ENCODE results near the gene NQO2.
"Not testable (repeated sequence)": the region's sequence is repeated elsewhere in the genome, so short reads cannot be mapped to it uniquely, and the experiment has no call there.

The NQO2 gene

DNA sequence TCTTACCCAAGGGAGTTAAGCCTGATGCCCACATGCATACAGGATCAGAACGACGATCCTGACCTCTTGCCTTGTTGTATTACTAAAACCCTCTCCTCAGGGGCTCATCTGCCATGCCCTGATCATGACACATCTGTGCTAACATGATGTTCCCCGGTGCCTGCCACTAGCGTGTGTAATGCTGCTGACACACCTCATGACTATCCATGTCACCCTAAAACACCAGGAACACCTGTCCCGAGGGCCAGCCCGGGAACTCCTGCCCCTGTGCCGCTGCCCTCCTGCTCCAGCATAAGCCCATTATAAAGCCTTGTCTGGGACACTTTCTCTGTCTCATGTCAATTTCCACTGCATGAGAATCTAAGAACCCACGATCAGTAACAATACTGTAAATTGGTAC, 35.9 kb upstream of the NQO2 start:
- Mint-ChIP-seq H3K4me1 (peaks cover 21% of the 10 kb centered on the region), H3K9me3 (no peaks in the 10 kb centered on the region), H3K36me3 (no peaks in the 10 kb centered on the region), H3K27ac (no peak overlapping the region), H3K4me3 (no peak overlapping the region)
- DNase-seq (ENCODE audit: low spot score in 2 of 2) (no peak), ATAC-seq (no peak)

DNA sequence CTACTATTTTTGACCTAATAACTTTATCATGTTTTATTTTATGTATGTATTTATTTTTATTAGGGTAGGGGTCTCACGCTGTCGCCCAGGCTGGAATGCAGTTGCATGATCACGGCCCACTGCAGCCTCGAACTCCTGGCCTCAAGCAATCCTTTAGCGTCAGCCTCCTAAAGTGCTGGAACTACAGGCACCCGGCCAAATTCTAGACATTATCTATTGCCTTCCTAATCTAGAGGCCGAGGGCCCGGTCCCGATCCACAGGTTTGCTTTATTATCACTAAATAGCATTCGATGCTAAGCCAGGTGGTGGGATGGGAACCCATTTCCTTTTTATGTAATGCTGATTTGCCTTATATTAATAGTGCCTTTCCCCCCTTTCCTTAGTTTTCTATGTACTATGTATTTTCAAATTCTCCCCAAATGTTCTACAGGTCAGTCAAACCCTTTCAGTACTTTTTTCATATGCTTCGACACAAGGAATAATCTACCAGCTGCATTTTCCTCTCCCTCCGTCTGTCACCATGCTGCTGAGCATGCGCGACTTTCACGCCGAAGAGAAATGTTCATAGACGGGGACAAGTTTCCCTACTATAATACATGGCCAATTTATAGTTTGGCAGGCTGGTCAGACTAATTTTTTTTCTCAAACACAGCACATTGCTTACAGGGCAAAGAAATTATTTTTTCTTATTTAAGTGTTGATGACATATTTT, 34.7 kb upstream of the NQO2 start:
- Mint-ChIP-seq H3K9me3 (no peaks in the 10 kb centered on the region), H3K4me3 (no peak overlapping the region), H3K36me3 (peaks cover under 1% of the 10 kb centered on the region), H3K27ac (no peak overlapping the region), H3K4me1 (peaks cover 24% of the 10 kb centered on the region)
- DNase-seq (ENCODE audit: low spot score in 2 of 2) (no peak), ATAC-seq (no peak)

DNA sequence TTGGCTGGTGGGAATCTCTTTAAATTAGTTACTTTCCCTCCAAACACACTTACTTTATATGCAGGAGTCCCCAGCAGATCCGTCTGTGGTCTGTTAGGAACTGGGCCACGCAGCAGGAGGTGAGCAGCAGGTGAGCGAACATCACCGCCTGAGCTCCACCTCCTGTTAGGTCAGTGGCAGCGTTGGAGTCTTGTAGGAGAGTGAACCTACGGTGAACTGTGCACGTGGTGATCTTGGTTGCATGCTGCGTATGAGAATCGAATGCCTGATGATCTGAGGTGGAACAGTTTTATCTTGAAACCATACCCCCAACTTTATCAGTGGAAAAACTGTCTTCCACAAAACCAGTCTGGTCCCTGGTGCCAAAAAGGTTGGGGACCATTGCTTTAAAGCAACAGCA, 33.3 kb upstream of the NQO2 start:
- DNase-seq (ENCODE audit: low spot score in 2 of 2) (no peak), ATAC-seq (no peak)
- Mint-ChIP-seq H3K27ac (no peak overlapping the region), H3K4me1 (peaks cover 29% of the 10 kb centered on the region), H3K4me3 (no peak overlapping the region), H3K36me3 (peaks cover 10% of the 10 kb centered on the region), H3K9me3 (no peaks in the 10 kb centered on the region)

DNA sequence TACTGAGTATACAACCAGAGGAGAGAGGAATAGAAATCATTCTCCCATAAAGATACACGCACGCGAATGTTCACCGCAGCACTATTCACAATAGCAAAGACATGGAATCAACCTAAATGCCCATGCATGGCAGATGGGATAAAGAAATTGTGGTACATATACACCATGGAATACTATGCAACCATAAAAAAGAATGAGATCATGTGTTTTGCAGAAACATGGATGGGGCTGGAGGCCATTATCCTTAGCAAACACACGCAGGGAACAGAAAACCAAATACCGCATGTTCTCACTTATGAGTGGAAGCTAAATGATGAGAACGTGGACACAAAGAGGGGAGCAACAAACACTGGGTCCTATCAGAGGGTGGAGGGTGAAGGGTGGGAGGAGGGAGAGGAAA, 31.8 kb upstream of the NQO2 start:
- DNase-seq (ENCODE audit: low spot score in 2 of 2) (no peak), ATAC-seq (no peak)
- Mint-ChIP-seq H3K36me3 (peaks cover 15% of the 10 kb centered on the region), H3K27ac (no peak overlapping the region), H3K9me3 (no peaks in the 10 kb centered on the region), H3K4me3 (no peak overlapping the region), H3K4me1 (peaks cover 30% of the 10 kb centered on the region)

DNA sequence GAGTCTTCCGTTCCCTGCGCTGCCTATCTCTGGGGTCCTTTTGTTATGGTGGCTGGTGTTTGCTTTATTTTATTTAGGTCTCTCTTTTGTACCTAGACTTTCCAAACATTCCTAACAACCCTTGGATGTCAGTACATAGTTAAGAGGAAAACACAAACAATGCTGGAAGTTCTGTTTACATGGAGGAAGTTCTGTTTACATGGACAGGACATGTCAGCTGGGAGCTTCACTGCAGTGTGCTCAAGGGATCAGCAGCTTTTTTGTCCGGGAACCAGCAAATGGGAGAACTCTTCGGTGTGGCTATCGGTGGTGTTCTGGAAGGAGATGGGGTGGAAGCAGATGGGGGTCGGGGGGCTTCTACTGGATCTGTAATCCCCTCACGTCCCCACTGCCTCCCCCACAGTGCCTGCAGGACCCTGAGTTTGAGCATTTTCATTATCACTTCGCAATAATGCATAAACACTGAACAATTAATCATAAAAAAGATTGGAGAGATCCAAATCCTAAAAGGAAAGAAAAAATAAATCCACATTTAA, 31.0 kb upstream of the NQO2 start:
- Mint-ChIP-seq H3K9me3 (no peaks in the 10 kb centered on the region), H3K36me3 (peaks cover 15% of the 10 kb centered on the region), H3K4me1 (peaks cover 30% of the 10 kb centered on the region), H3K4me3 (no peak overlapping the region), H3K27ac (no peak overlapping the region)
- no peak for DNase-seq (ENCODE audit: low spot score in 2 of 2)
- no peak for ATAC-seq

DNA sequence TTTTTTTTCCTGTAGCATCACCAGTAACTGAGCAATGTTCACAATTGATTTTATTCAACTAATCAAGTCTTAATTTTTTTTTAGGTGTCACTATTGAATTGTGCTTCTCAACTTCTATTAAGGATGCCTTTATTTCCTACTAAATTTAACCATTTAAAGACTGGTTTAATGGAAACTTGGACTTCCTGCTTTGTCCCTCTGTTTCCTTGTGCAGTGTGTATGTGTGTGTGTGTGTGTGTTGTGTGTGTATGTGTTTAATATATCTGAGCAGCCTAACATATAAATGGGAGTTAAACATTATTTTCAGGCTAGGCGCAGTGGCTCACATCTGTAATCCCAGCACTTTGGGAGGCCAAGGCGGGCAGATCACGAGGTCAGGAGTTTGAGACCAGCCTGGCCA, 30.1 kb upstream of the NQO2 start:
- H3K4me3 Mint-ChIP-seq = peak overlapping the region; percentile 77
- DNase-seq (ENCODE audit: low spot score in 2 of 2) (no peak), ATAC-seq (no peak)
- H3K27ac Mint-ChIP-seq = no peak overlapping the region
- H3K9me3 Mint-ChIP-seq = no peaks in the 10 kb centered on the region
- peaks cover 15% of the 10 kb centered on the region for H3K36me3 Mint-ChIP-seq
- peaks cover 34% of the 10 kb centered on the region for H3K4me1 Mint-ChIP-seq

DNA sequence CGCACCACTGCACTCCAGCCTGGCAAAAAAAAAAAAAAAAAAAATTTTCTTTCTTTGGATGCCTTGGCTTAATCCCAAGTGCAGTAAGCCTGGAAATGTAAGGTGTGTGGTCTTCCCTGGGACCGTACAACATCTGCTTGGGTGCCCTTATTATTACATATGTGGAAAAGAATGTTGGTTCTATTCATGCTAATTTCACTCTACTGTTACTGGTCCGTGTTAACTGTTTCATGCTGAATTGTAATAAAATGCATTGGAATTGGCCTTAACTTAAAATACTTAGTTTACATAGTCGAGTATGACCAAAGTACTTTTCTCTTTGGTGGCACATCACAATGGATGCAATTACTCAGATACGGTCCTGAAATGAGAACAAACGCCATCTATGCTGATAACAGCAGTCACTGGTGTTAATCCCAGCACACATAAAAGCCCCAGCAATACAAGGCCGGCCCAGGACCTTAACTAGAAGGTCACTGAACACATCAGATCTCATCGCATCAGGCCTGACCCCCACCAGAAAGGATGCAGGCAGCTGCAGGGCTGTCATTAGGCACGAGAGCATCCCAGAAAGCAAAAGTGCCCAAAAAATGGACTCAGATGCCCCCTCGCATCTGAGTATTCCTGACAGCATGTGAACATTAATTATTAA, 29.5 kb upstream of the NQO2 start:
- DNase-seq (ENCODE audit: low spot score in 2 of 2) (no peak), ATAC-seq (peak; percentile 38)
- peak overlapping the region; percentile 91 for H3K27ac Mint-ChIP-seq
- H3K4me1 Mint-ChIP-seq = peaks cover 36% of the 10 kb centered on the region
- peak overlapping the region; percentile 77 for H3K4me3 Mint-ChIP-seq
- peaks cover 15% of the 10 kb centered on the region for H3K36me3 Mint-ChIP-seq
- H3K9me3 Mint-ChIP-seq = no peaks in the 10 kb centered on the region

DNA sequence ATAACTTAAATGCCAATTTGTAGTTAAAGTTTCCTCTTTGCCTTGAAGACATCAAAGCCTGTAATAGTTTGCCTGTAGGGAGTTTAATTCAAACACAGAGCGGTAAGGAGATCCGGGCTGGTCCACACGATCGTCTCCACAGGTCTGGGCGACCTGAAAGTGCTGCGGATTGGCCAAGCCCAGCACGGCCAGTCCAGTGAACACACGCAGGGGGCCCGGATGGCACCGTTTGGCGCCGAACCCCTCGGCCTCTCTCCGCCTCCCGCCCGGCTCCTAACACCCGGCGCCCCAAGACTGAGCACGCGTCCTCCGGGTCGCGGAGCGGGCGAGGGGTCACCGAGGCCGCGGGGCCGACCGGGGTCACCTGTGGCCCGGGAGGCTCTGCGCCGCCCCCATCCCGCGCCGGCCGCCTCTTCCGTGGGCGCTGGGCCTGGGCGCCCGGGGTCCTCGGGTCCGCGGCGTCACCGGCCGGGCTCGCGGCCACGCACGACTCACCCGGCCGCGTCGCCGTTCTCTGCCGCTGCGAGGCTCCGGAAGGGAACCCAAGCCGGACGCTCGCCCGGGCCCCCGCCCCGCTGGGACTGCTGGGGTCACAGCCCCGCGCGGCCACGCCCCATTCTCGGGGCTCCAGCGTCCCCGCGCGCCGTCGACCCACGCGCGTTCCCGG, 28.8 kb upstream of the NQO2 start:
- Mint-ChIP-seq H3K36me3 (peaks cover 15% of the 10 kb centered on the region), H3K4me3 (peak overlapping the region; percentile 77)
- ATAC-seq = peak; percentile 84

DNA sequence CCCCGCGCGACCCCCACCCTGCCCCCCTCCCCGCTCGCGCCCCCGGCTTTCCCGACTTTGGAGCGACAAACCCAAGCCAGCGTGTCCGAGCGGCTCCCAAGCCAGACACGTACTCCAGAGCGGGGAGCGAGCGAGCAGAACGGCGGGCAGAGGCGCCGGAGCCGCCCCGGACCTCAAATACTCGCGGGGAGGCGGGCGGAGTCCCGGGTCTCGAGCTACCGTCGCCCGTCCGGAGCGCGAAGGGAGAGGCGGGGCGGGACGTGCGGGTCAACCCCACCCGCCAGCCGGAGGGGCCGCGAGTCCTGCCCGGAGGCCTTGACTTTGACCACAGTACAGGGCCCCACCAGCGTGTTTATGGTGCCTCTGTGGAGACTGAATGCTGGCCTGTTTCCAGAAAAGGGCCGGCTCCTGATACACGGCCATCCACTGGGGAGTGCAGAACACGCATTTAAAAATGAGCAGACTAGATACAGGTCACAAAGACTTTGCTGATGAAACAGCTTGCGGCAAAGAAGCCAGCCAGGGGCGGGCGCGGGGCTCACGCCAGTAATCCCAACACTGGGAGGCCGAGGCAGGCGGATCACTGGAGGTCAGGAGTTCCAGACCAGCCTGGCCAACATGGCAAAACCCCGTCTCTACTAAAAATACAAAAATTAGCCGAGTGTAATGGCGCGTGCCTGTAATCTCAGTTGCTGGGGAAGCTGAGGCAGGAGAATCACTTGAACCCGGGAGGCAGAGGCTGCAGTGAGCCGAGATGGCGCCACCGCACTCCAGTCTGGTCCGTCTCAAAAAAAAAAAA, 28.1 kb upstream of the NQO2 start, which contains the start of gene SERPINB6:
Gene SERPINB6, minus strand, starts transcription at position 148 of the 799 bp plus-strand sequence. CDS start 12,235 bp downstream, outside the sequence.
- peaks cover 15% of the 10 kb centered on the region for H3K36me3 Mint-ChIP-seq
- DNase-seq (ENCODE audit: low spot score in 2 of 2) (peak; percentile 31 to 81), ATAC-seq (peak; percentile 70)
- peak within 1 kb of the TSS; percentile 77 for H3K4me3 Mint-ChIP-seq
- H3K9me3 Mint-ChIP-seq = no peaks in the 10 kb centered on the region
- peaks cover 37% of the 10 kb centered on the region for H3K4me1 Mint-ChIP-seq
- H3K27ac Mint-ChIP-seq = peak within 1 kb of the TSS; percentile 91

More for the DNA sequence above, 28.8 kb upstream of the NQO2 start:
- H3K27ac Mint-ChIP-seq = peak overlapping the region; percentile 91
- no peaks in the 10 kb centered on the region for H3K9me3 Mint-ChIP-seq
- H3K4me1 Mint-ChIP-seq = peaks cover 36% of the 10 kb centered on the region
- peak; percentile 43 to 82 for DNase-seq (ENCODE audit: low spot score in 2 of 2)

DNA sequence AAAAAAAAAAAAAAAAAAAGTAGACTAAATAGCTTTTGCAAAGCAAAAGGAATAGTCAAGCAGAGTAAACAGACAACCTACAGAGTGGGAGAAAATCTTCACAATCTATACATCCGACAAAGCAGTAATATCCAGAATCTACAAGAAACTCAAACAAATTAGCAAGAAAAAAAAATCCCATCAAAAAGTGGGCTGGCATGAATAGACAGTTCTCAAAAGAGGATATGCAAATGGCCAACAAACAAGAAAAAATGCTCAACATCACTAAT, 27.5 kb upstream of the NQO2 start:
- peaks cover 41% of the 10 kb centered on the region for H3K4me1 Mint-ChIP-seq
- peak overlapping the region; percentile 77 for H3K4me3 Mint-ChIP-seq
- not testable (repeated sequence) for DNase-seq (ENCODE audit: low spot score in 2 of 2); ATAC-seq; H3K9me3 Mint-ChIP-seq
- peaks cover 15% of the 10 kb centered on the region for H3K36me3 Mint-ChIP-seq
- H3K27ac Mint-ChIP-seq = peak overlapping the region; percentile 91

DNA sequence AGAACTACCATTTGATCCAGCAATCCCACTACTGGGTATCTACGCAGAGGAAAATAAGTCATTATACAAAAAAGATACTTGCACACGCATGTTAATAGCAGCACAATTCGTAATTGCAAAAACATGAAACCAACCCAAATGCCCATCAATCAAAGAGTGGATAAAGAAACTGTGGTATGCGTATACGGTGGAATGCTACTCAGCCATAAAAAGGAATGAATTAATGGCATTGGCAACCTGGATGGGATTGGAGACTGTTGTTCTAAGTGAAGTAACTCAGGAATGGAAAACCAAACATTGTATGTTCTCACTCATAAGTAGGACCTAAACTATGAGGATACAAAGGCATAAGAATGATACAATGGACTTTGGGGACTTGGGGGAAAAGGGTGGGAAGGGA, 27.0 kb upstream of the NQO2 start:
- not testable (repeated sequence) for DNase-seq (ENCODE audit: low spot score in 2 of 2); ATAC-seq; H3K9me3 Mint-ChIP-seq; H3K27ac Mint-ChIP-seq
- Mint-ChIP-seq H3K36me3 (peaks cover 15% of the 10 kb centered on the region), H3K4me1 (peaks cover 44% of the 10 kb centered on the region), H3K4me3 (peak overlapping the region; percentile 77)

DNA sequence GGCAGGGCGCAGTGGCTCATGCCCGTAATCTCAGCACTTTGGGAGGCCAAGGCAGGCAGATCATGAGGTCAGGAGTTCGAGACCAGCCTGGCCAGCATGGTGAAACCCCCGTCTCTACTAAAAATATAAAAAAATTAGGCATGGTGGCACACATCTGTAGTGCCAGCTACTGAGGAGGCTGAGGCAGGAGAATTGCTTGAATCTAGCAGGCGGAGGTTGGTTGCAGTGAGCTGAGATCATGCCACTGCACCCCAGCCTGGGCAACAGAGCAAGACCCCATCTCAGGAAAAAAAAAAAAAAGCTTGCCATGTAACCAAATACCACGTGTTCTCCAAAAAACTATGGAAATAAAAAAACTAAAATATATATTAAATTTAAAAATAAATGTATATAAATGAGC, 26.5 kb upstream of the NQO2 start:
- Mint-ChIP-seq H3K36me3 (peaks cover 15% of the 10 kb centered on the region), H3K4me3 (peak overlapping the region; percentile 77), H3K4me1 (peaks cover 39% of the 10 kb centered on the region)
- DNase-seq (ENCODE audit: low spot score in 2 of 2); H3K9me3 Mint-ChIP-seq; ATAC-seq; H3K27ac Mint-ChIP-seq: not testable (repeated sequence)

DNA sequence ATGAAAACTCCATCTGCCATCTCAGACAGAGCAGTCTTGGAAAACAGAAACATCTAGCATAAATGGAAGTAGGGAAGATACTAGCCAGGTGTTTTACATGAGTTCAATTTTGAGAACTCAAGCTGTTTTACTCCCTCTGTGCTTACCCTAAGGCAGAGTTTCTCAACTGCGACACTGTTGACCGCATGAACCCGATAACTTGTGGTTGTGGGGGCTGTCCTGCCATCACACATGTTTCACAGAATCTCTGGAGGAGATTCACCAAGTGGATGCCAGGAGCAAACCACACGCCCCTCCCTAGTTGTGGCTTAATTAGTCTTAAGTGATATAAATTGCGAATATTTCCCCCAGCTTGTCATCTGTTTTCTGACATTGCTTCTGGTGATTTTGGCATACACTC, 26.0 kb upstream of the NQO2 start:
- Mint-ChIP-seq H3K27ac (no peak overlapping the region), H3K36me3 (peaks cover 15% of the 10 kb centered on the region), H3K4me1 (peaks cover 36% of the 10 kb centered on the region), H3K4me3 (no peak overlapping the region), H3K9me3 (no peaks in the 10 kb centered on the region)
- no peak for DNase-seq (ENCODE audit: low spot score in 2 of 2)
- no peak for ATAC-seq

DNA sequence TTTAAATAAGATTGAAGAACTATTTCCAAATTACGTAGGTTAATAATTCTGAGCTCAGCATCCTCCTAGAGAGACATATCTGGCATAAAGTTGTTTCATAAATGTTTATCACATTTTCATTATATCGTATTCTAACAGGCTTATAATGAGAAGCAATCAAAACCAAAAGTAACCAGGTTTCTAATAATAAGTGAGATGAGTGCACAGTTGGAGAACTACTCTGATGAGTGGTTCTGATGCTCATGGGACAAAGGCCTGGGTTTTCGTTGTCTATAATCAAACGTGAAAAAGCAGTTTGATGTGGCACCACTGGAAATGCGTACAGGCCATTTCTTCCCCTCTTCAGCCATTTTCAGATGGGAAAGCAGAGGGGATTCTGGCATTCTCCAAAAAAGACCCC, 23.6 kb upstream of the NQO2 start:
- Mint-ChIP-seq H3K27ac (peak overlapping the region; percentile 94), H3K9me3 (no peaks in the 10 kb centered on the region)

DNA sequence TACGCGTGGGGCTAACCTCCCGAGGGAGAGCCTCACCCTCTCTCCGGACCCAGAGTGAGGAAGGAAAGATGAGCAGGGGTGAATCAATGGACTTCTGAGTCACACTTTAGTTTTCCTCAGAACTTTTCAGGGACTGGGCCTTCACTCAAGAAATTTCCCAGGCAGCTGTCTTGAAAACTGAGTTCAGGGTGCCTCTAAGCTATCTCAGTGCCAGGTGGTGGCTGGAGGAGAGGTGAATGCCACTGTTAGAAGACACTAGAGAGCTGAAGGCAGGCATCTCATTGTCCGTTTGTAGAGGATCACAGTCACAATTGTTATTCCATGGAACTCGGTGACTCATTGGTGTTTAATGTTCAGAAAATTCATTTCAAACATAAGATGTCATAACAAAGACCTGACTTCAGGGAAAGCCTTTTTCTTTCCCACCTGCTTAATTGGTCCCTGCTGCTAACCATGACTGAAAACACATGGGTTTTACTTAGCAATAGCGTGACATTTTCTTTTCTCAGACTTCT, 23.1 kb upstream of the NQO2 start:
- Mint-ChIP-seq H3K4me1 (peaks cover 28% of the 10 kb centered on the region), H3K9me3 (no peaks in the 10 kb centered on the region), H3K4me3 (peak overlapping the region; percentile 54), H3K27ac (peak overlapping the region; percentile 94), H3K36me3 (peaks cover 5% of the 10 kb centered on the region)
- ATAC-seq (peak; percentile 74), DNase-seq (ENCODE audit: low spot score in 2 of 2) (no peak)

More for the DNA sequence above, 23.6 kb upstream of the NQO2 start:
- Mint-ChIP-seq H3K4me3 (peak overlapping the region; percentile 54), H3K36me3 (peaks cover 5% of the 10 kb centered on the region), H3K4me1 (peaks cover 28% of the 10 kb centered on the region)
- ATAC-seq (peak; percentile 65), DNase-seq (ENCODE audit: low spot score in 2 of 2) (peak in 1 of 2 donors; percentile 59)

All from stimulated activated effector memory CD8-positive, alpha-beta T cell treated with anti-CD3 and anti-CD28 coated beads, Interleukin-12 subunit alpha, Interleukin-12 subunit beta, amount 100 ng/mL, for 72 hours (primary cell).